GM12801 (cell line): ENCODE results near the gene ICE1.

Source experiments
- TF ChIP-seq, protein P1 (sequence below): IDR thresholded peaks from one replicate; pipeline ENCODE4 v1.5.1; 2011; ENCODE audit warnings: control low read depth; ENCODE audit not compliant: insufficient read length; ENCODE audit errors: extremely low read depth

ICE1 gene

GRCh38 chr5:5483350-5483749, 60.9 kb downstream of the ICE1 start:
- TF ChIP-seq, protein P1, sequence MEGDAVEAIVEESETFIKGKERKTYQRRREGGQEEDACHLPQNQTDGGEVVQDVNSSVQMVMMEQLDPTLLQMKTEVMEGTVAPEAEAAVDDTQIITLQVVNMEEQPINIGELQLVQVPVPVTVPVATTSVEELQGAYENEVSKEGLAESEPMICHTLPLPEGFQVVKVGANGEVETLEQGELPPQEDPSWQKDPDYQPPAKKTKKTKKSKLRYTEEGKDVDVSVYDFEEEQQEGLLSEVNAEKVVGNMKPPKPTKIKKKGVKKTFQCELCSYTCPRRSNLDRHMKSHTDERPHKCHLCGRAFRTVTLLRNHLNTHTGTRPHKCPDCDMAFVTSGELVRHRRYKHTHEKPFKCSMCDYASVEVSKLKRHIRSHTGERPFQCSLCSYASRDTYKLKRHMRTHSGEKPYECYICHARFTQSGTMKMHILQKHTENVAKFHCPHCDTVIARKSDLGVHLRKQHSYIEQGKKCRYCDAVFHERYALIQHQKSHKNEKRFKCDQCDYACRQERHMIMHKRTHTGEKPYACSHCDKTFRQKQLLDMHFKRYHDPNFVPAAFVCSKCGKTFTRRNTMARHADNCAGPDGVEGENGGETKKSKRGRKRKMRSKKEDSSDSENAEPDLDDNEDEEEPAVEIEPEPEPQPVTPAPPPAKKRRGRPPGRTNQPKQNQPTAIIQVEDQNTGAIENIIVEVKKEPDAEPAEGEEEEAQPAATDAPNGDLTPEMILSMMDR = no peak

DNA sequence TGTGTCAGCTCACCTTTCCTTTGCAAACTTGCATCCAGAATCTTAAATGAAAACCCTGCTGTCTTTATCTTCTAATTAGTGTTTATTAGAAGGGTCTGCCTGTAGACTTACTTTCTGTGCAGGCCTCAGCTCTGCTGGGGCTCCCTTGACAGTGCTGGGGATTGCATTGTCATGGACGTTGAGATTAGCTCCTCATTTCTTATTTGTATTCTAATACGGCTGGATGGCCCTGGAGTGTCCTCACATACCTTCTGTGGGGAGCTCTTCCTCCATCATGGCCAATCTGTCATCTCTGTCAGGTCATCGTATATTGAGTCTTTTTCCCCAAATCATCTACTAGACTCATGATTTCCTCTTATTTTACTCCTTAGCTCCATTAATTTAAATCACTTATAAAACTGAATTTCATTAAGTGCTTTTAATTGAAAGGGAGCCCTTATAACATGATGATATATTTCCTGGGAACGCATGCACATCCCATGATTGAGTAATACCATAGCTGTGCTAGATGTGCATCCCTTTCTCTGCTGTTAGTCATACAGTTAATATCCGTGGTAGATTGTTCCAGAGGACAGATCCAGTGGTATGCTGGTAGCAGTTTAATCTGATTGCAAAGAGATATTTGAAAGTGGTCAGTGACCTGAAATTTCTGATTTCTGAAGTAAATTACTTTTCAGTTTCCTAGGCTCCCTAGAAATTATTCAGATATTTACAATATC, 61.6 kb downstream of the ICE1 start:
- TF ChIP-seq, protein P1 = no peak

DNA sequence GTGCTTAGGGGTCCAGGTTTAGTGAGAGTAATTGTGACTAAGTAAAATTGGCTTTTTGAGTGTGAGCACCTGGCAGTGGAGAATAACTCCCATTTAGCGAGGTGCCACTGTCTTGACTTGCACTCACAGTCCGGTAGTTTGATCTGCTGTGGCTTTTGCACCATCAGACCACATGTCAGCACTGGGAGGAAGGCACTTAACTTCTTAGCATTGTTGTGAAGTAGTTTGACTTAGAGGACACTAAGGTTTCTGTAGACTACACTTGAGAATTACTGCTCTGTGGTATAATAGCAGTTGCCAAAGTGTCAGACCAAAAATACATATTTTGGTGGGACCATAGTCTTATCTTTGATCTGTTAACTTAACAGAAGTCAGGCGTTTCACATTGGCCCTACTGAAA, 63.6 kb downstream of the ICE1 start:
- TF ChIP-seq, protein P1 = no peak

DNA sequence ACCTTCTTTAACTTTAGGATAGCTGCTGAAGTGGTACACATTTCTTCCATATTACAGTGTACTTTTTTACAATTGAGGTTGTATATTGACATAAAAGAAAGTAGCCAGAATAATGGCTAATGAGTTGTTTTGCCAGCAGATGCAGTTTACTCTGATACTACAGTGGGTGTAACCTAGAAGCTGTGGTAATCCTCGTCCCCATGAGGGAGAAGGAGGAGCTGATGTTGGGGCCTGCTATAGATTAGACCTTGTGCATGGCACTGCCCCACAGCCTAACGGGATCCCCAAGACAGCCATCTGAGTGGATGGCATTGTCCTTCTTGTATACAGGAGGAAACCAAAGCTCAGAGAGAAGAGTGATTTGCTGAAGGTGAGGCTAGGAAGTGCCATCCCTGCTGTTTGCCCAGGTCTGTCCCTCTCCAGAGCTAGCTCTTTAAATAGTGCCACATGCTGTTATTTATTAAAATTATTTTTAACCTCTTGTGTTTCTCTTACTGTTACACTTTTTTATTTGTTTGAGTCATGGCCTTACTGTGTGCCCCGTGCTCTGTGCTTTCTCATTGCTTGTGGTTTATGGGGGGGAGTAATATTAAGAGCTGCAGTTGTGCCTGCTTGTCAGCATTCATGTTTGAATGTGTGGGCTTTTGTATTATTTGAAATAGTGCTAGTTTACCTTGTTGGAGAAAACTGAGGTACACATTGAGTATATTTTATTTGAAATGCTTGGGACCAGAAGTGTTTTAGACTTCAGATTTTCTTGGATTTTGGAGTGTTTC, 65.3 kb downstream of the ICE1 start:
- TF ChIP-seq, protein P1 = no peak

DNA sequence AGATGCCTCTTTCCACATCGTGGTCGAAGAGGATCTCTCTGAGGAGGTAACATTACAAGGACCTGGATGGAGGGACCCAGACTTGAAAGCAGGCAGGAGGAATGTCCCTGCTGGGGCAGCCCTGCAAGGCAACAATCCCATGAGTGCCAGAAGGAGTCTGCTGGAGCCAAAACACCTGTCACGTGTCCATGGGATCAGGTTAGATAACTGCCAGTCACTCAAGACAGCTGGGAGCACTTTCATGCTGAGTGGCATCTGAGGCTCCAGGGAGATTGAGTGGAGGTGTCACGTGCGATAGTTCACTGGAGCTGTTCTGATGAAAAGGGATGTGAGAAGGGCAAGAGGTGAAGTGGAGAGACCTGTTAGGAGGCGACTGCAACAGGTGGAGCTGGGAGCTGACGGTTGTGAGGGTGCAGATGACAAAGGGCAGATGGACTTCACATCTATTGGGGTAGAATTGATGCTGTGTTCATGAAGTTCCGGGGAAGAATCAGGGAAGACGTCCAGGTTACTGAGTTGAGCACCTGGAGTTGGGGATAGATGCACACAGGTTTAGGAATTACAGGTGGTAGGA, 68.4 kb downstream of the ICE1 start:
- TF ChIP-seq, protein P1 = no peak

DNA sequence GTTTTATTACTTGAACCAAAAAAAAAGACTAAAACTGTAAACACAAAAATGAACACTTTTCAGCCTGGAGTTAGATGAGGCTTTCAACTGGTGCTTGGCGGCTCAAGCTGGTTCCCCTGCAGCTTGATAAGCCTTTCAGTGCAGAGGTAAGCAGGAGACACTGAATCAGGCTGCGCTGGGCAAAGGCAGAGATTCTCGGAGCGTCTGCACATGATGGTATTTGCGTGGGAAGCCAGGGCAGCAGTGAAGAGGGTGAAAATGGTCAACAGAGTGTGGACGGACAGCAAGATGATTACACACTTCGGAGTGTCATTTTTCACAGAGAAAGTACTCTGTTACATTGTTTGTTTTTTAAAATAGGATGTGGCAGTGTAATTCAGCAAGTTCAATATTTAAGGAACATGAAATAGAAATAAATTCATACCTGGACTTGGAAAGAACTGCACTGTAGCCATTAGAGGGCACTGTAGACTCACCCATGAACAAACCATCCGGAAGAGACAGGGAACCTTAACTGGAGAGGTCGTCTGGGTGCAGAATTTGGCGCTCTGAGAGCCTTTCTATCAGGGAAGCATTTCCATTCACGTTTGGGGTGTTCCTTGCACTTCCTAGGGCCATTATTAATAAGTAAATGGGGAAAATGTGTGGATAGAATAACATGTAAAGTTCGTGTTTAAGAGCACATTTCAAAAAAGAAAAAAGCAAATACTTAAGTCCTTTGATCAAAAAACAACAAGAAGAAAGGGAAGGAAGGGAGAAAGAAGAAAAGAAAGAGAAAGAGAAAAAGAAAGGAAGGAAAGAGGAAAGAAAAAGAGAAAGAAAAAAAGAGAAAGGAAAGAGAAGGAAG, 69.8 kb downstream of the ICE1 start:
- TF ChIP-seq, protein P1 = no peak
